RWPE1 (cell line): Measurements from ENCODE around the gene KBTBD4.

Source experiments
- CTCF ChIA-PET: fragments of 350-600 bp; sonication (Branson Sonifier 250); formaldehyde crosslinking; extraction: SDS; loops from one replicate; lab custom pipeline; 2021; lab: Yijun Ruan, JAX
- POLR2A ChIA-PET: fragments of 400-600 bp; formaldehyde crosslinking; extraction: SDS; loops from one replicate; lab custom pipeline; 2020; ENCODE audit warnings: antibody characterized with exemption; ENCODE audit not compliant: low non-redundant PET; lab: Yijun Ruan, JAX
- DNase-seq: peaks from one replicate; pipeline ENCODE4 v3.0.0; 2012; ENCODE audit warnings: low spot score
- H3K27ac ChIP-seq: fragments of 450-650 bp; 2 replicates; pipeline ENCODE4 v1.5.1; 2017
- CTCF ChIP-seq: fragments of 450-650 bp; conservative IDR thresholded peaks from 2 replicates; pipeline ENCODE4 v1.5.1; 2017; ENCODE audit warnings: low read depth, mild to moderate bottlenecking

The KBTBD4 gene

DNA sequence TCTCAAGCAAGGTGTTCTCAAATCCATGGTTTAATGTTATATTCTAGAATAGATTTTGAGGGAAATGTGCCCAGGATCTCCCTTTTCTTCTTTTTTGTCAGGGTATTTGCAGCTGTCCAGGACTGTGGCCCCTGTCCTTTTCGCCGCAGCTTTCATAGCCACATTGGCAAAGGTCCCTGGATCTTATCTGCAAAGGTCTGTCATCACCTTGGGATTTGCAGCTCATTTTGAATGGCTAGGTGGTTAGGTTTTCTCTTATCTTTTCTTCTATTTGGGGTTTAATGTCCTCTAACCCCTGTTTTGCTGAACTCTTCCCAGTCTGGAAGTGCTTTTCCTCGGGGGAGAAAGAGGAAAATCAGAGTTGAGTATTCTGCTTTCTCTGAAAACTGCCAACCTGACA lies 27.2 kb upstream of the KBTBD4 start:
- DNase-seq: no peak
- ChIA-PET CTCF (no interaction called here), POLR2A (no interaction called here)
- no peak overlapping the region for H3K27ac ChIP-seq
- TF ChIP-seq CTCF: no peak

GRCh38 chr11:47603295-47603694 lies 24.5 kb upstream of the KBTBD4 start:
- no peak for DNase-seq
- CTCF ChIA-PET: no interaction called here

GRCh38 chr11:47599902-47600301 lies 21.1 kb upstream of the KBTBD4 start:
- ChIA-PET CTCF (interaction anchor here (0.6 kb wide), 1 partner anchor 226 kb away, joined by 4 read pairs; no protein-coding TSS in a partner anchor), POLR2A (no interaction called here)
- H3K27ac ChIP-seq: no peak overlapping the region
- TF ChIP-seq CTCF: no peak
- DNase-seq: no peak

More at GRCh38 chr11:47603295-47603694, 24.5 kb upstream of the KBTBD4 start:
- TF ChIP-seq CTCF: no peak
- POLR2A ChIA-PET: no interaction called here
- H3K27ac ChIP-seq: no peak overlapping the region

DNA sequence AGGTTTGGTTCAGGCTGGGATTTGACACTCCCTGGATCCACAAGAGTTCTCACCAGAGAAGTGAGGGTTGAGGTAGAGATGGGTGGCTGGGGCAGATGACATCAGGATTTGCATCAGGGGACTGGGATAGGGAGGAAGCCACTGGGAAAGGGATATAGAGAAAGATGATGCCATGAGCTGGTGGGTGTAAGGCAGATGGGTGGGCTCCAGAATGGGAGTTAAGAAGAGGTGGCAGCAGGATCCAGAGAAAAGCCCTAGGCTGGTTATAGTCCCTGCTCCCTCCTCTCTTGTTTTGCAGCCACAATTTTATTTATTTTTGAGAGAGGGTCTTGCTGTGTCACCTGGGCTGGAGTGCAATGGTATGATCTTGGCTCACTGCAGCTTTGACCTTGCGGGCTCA lies 17.2 kb upstream of the KBTBD4 start:
- H3K27ac ChIP-seq: no peak overlapping the region
- TF ChIP-seq CTCF: no peak
- DNase-seq: no peak
- POLR2A ChIA-PET: no interaction called here
- CTCF ChIA-PET: interaction anchor here (0.7 kb wide), 1 partner anchor 510 kb away, joined by 4 read pairs; no protein-coding TSS in a partner anchor

DNA sequence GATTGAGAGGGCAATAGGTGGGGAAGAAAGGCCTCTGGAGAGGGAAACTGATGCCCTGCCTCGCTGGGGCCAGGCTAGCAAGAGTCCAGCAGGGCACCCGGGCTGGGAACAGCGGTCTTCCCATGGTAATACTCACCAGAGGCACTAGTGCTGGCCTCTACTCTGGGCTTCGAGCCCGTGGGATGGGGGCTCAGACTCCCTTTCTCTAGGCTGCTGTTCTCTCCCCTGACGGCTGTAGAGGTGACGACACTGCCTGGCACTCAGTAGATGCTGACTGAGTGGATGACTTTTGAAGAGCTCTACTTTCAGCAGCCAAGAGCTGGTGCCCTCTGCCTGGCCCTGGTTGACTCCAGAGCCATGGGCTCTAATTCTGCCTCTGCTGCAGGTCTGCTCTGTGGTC lies 16.3 kb upstream of the KBTBD4 start:
- H3K27ac ChIP-seq: no peak overlapping the region
- DNase-seq: no peak
- no peak for TF ChIP-seq CTCF
- CTCF ChIA-PET: interaction anchor here (0.6 to 1.4 kb wide), 2 partner anchors 22 to 26 kb away, joined by 3 read pairs; no protein-coding TSS in a partner anchor
- POLR2A ChIA-PET: no interaction called here

DNA sequence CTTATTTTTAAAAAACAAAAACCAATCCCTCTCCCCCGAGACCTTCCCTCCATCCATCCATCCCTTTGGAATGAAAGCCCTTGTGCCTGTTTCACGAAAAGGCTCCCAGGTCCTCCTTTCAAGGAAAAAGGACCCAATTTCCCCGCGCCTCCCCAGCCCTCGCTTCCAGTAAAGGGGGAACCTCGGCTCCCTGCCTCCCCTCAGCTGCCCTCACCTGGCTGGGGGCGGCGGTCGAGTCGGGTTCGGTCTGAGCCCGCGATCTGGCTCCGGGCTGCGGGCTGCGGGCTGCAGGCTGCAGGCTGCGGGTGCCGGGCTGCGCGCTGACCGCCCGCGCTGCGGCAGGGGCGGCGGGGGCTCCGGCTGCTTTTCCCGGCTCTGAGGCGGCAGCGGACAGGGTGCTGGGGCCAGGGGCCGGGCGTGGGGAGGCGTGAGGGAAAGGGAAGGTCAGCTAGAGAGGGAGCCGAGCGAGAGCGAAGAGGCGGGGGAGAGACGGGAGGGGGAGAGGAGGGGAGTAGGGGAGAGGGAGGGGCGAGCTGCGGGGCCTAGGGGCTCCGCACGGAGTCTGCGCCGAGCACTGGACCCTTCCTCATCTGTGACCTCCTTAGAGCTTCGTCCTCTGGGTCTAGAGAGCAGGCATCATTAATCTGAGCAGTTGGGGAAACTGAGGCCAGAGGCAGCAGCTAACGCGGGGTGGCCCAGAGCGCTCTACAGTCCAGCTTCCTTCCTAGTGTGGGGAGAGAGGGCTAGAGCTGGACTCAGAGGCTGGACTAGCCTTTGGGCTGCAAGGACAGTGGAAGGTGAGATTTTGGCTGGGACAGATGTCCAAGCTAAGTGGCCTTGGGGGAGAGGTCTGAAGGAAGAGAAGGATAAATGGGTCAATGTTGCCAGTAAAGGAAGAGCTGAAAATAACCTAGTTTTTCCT lies 15.4 kb upstream of the KBTBD4 start, which contains the start of gene C1QTNF4:
C1QTNF4 (minus strand) TSS at position 478 of the 922 bp plus-strand sequence. CDS start 3,601 bp downstream, outside the sequence.
- no peak for DNase-seq
- POLR2A ChIA-PET: interaction anchor here (0.5 kb wide), 1 partner anchor 1199 kb away, joined by 3 read pairs; no protein-coding TSS in a partner anchor
- no peak within 1 kb of the TSS for H3K27ac ChIP-seq
- no peak for TF ChIP-seq CTCF
- CTCF ChIA-PET: interaction anchor here (0.6 to 1.4 kb wide), 2 partner anchors 23 to 180 kb away, joined by 3 to 5 read pairs; no protein-coding TSS in a partner anchor
